Measurements from ENCODE around the gene PSENEN.

The PSENEN gene

DNA sequence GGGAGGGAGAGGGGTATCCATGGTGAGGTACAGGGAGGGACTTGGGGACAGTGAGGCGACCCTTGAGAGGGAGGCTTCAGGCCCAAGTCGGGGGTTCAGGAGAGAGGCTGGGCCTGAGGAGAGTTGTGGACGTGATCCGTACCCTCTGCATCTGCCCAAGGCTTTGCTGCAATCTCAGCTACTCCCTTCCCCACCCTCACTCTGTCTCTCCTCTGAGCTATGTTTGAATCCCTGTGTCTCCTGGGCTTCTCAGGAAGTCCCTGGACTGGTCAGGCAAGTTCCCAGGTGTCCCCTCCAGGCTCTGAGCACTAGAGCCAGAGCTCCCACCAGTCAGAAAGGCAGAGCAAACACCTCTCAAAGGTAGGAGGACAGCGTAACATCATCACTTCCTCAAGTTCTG, 4.7 kb downstream of the PSENEN start:
- DNase-seq (ENCODE audit: extremely low read depth in 1 of 2, low read depth in 1 of 2), result no peak

DNA sequence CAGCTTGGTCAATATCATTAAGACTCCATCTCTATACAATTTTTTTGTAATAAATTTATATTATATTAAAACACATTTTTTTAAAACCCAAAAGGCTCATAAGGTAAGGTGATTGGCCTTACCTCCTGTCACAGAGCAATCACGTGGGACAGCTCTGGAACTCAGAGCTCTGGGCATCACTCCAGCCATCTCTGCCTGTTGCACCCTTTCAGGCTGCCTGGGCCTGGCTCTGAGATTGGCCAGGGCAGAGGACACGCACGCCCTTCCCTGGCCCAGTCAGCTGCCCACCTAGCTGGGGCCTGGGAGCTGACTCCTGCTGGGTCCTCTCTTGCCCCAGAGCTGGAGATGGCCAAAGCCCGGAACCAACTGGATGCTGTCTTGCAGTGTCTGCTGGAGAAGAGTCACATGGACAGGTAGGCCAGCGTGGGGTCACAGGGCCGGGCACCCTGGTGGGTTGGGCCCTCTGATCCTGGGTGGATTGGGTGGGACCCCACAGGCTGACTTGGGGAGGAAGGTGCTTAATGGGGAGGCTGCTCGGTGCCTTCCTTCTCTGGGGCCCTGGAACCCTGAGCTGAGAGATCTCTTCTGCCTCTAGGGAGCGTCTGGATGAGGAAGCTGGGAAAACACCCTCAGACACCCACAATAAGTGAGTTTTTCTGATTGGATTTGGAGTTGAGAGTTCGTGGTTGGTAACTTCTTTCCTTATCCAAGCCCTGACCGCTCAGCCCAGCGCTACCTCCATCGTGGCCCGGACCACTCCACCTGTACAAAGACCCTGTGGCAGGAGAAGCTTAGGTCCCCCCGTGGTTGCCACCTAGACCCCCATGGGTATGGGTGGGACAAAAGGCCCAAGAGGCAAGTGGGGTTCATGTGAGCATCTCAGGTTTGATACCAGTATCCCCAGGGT, 6.6 kb downstream of the PSENEN start:
- no peak for DNase-seq (ENCODE audit: extremely low read depth in 1 of 2, low read depth in 1 of 2)

DNA sequence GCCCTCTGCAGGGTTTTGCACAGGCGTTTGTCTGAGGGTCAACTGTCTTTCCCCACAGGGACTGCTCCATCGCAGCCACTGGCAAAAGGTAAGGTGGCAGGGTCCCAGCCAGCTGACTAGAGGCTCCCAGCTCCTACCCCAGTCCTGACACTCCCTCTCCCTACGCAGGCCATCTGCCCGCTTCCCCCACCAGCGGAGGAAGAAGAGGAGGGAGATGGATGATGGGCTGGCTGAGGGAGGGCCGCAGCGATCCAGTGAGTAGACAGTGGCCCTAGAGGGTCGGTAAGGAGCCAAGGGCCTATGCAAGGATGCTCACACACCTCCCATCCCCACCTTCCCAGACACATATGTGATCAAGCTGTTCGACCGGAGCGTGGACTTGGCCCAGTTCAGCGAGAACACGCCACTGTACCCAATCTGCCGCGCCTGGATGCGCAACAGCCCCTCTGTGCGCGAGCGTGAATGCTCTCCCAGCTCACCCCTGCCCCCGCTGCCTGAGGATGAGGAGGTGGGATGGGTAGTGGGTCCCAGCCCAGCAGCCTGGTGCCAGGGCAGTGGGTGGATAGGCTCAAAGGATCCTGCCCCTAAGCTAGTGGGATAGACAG, 7.4 kb downstream of the PSENEN start:
- no peak for DNase-seq (ENCODE audit: extremely low read depth in 1 of 2, low read depth in 1 of 2)

DNA sequence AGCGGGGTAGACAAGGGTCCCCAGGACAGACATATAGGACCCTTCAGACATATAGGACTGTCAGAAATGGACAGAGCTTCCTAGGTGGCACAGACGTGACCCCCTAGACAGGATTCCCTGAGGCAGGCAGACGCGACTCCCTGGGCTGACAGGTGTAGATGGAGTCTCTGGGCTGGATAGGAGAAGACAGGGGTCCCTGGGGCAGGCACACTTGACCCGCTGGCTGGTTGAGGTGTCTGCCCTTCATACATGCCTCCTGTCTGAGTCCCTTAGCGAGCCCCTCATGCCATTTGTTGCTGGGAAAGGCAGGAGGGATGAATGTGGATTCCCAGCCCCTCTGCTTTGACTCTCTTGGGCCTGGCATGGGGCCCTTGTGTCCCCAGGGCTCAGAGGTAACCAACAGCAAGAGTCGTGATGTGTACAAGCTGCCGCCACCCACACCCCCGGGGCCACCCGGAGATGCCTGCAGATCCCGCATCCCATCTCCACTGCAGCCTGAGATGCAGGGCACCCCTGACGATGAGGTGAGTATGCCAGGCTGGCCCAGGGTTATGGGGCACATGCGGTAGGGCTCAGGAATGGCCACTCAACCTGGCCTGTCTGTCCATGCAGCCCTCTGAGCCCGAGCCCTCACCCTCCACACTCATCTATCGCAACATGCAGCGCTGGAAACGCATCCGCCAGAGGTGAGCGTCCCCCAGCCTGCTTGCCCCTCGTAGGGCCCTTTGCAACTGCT, 8.4 kb downstream of the PSENEN start:
- no peak for DNase-seq (ENCODE audit: extremely low read depth in 1 of 2, low read depth in 1 of 2)

DNA sequence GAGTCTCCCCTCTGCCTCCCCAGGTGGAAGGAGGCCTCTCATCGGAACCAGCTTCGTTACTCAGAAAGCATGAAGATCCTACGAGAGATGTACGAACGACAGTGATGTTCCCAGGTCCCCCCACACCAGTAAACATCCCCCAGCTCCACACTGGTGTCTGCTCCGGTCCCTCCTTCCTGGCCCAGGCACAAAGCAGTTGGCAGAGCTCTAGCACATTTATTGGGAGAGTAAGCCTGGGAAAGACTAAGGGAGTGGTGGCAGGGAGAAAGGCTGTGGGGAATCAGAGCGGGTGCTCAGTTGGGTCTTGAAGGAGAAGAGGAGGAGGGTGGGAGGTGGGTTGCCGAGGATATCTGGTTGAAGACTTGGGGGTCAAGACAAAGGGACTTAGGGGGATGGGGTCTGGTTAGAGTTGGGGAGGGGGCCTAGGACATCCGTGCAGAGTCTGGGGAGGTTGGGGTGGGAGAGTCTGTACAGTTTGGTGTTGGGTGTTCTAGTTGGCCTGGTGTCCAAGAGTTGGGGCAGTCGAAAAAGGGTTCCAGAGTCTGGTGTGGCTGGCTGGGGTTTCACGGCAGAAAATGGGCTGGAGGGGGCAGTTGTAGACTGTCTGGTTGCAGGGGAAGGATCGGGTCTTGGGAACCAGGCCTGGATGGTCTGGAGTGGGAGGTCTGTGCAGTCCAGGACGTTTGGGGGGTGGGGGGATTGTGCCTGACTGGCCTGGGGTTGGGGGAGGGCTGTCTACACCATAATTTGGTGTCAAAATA, 9.1 kb downstream of the PSENEN start:
- DNase-seq (ENCODE audit: extremely low read depth in 1 of 2, low read depth in 1 of 2), result no peak

DNA sequence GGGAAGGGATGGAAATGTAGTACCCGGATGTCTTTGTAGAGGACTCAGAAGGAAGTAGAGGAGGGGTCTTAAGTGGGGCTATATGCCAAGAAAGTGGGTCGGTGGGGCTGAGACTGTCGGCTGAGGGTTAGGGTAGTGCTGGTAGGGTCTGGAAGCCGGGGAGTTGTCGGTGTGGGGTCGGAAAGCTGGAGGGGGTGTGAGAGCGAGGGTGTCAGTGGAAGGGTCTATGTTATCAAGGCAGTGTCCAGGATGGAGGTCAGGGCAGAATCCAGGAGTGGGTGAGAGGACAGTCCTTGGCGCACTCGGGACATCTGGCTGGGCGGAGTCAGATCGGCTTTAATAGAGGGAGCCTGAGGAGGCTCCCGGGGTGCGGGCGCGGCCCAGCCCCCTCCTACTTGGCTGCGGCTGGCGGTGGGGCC, 9.7 kb downstream of the PSENEN start:
- DNase-seq (ENCODE audit: extremely low read depth in 1 of 2, low read depth in 1 of 2), result no peak

DNA sequence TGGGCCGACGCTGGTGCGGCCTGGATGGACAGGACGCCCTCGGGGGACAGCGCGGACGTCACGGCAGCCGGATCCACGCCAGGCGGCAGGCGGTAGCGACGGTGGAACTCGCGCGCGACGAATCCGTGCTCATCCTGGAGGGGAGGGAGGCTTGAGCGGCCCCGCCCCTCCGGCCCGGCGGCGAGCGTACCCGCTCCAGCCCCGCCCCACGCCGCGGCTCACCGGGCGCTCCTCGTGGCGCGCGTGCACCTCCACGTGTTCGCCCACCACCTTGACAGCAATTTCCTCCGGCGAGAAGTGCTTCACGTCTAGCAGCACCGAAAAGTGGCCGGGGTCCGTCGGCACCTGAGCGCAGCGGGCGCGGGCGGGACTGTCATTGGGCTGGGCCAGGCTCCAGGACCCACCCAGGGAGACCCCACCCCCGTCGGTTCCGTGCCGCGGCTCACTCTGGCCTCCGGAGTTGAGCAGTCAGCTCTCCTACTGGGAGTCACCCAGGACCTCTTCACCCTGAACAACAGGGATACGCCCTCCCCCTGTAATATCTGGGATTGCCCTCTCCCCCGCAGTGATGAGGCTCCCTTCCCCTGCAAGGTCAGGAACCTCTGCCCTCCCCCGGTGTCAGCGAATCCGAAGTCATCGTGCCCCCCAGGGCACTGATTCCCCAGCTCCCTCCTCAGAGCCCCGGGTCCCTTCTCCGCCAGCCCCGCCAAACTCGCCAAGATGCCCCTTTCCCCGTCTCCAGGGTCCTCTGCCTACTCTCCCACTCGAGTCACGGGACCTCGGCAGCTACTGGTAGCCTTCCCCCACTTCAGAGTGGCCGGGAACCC, 10.3 kb downstream of the PSENEN start:
- DNase-seq (ENCODE audit: extremely low read depth in 1 of 2, low read depth in 1 of 2), result no peak

DNA sequence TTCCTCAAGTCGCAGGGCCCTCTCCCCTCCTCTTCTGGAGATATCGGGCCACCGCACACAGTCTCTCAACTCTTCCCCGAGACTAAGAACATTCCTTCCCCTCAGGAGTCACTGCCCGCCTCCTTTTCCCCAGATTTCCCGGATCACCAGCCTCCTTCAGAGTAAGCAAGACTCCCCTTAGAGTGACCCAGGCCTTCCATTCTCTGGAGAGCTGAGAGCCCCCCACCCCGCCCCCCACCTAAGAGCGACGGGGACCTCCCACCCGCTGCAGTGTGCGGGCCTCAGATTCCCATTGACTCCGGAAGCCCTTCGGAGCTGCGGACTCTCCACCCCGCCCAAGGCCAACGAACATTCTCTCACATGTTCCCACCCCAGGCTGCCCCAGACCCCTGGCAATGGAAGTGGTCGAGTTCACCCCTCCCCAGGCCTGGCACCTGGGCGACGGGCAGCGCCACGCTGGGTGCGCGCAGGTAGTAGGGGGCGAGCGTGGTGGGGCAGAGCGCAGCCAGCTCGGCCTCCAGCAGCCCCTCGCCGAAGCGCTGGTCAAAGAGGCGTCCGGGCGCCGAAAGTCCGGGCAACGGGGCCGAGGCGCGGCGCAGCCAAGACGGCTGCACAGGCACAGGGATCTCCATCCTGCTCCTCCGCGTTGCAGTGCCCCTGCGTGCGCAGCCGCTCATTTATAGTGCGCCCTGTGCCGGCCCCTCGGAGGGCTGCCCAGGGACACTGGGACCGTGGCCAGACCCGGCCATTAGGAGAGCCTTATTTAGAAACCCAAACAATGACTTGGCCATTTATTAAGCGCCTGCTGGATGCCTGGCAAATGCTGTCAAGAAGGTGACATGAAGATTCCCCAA, 11.2 kb downstream of the PSENEN start, which contains the start of gene HSPB6:
Gene HSPB6, minus strand, starts transcription at position 653 of the 854 bp plus-strand sequence. Its CDS starts 21 bp downstream, at position 632.
- DNase-seq (ENCODE audit: extremely low read depth in 1 of 2, low read depth in 1 of 2), result no peak

DNA sequence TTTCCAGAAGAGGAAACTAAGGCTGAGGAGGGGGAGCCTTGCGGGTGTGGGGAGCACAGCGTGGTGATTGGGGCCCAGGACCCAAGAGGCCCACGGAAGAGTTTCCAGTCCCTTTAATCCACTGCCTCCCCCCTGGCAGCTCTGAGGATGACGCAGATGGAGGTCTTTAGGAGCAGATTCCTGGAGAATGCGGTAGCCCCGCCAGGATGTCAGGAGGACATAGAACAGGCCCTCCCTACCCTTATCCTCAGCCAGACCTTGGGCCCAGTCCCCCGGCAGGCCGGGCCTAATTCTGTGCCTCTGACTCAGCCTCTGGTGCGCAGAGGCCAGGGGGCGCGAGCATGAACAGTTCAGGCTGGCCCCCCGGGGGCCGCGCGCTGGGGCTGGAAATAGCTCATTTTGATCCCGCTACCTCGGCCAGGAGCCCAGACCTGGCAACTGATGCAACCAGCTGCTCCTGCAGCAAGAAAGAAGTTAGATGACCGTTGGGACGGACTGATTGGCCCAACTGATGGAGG, 11.8 kb downstream of the PSENEN start:
- no peak for DNase-seq (ENCODE audit: extremely low read depth in 1 of 2, low read depth in 1 of 2)

DNA sequence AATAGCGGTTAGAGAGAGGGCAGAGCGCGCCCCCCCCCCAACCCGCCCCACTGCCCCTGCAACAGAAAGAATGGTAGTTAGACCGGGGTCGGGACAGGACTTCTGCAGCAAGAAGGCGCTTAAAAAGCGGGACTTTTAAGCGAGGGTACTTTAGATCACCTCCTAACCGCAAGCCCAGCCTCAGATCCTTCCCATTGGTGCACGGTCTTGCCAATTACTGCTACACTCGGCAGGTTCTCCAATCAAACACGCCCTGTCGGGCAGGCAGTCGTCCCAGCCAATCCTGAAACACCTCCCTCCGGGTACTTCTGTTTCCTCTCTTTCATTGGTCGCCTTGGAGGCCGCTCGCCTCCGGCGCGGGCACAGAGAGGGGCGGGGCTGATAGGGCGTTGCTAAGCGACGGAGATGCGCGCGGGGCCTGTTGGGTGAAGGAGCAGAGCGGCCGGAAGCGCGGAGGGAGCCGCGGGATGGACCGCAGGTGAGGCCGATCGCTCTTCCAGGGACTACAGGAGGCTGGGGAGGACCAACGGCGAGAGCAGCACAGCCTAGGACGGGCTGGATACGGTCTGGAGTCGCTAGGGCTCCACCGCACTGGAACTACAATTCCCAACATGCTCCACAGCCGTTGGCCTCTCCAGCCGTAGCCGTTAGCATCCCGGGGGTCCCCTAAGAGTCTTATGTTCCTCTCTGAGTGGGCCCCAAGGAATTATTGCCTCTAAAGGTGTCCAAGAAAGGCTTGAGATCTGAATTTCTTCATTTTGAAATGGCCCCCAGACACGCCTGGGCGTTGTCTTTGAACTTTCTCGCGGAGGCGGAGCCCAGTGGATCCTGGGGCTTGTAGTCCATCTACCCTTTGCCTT, 12.5 kb downstream of the PSENEN start, which contains the start of gene PROSER3:
Gene PROSER3, plus strand, starts transcription at position 428 of the 860 bp plus-strand sequence. Its CDS starts 40 bp downstream, at position 468.
- peak; percentile 97 to 99 for DNase-seq (ENCODE audit: extremely low read depth in 1 of 2, low read depth in 1 of 2)

DNA sequence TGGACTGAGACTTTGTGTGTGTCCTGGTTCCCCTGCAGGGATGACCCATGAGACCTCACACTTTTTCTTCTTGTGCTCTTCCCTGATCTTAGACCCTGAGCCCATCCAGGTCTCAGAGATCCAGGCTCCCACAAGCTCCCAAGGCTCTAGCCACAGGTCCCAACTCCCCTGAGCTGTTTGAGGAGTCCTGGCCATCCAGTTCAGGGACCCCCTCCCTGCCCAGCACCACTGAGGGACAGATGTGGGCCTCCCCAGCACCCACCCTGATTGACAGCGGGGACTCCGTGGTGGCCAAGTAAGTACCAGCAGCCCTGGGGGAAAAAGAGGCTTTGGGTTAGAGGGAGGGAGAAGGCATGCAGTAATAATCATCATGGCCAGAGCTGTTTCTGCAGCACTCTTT, 14.2 kb downstream of the PSENEN start:
- DNase-seq (ENCODE audit: extremely low read depth in 1 of 2, low read depth in 1 of 2), result no peak

DNA sequence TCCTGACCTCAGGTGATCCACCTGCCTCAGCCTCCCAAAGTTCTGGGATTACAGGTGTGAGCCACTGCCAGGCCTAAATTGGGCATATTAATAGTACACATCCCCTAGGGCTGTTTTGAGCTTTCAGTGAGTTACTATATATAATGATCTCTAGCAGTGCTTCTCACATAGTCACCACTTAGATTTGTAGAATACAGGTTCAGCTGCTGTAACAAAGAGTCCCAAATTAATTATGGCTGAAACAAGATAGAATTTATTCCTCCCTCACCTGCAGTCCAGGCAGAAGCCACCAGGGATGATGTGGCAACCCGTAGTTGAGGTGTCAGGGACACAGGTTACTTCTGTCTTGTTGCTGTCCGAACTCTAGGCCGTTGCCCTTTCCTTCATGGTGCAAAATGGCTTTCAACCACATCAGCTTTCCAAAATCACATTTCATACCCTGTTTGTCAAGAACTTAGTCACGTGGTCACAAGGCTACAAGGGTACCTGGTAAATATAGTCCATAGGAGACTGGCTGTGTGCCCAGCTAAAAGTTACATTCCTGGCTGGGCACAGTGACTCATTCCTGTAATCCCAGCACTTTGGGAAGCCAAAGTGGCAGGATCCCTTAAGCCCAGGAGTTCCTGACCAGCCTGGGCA, 15.4 kb downstream of the PSENEN start:
- DNase-seq (ENCODE audit: extremely low read depth in 1 of 2, low read depth in 1 of 2), result no peak

DNA sequence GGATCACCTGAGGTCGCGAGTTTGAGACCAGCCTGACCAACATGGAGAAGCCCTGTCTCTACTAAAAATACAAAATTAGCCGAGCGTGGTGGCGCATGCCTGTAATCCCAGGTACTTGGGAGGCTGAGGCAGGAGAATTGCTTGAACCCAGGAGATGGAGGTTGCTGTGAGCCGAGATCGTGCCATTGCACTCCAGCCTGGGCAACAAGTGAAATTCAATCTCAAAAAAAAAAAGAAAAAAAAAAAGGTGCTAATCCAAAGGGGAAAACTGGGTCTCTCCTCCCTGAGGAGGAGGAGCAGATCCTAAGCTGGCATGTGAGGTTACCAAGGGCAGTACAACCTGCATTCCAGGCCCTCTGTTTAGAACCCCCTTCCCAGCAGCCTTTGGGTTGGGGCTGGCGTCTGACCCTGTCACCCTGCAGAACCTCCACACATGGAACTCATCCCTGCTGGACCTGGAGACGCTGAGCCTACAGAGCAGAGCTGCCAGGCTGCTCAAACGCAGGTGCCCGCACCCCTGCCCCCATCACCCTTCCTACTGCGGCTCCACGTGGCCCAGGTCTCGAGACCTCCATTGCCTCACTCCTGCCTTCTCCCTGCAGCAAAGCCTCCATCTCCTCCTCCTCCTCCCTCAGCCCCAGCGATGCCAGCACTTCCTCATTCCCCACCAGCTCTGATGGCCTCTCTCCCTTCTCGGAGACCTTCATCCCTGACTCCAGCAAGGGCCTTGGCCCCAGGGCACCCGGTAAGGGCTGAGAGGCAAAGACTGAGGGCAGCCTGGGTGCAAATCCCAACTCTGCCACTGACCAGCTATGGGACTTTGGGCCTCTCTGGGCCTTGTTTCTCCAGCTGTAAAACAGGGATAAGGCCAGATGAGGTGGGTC, 19.2 kb downstream of the PSENEN start:
- no peak for DNase-seq (ENCODE audit: extremely low read depth in 1 of 2, low read depth in 1 of 2)

DNA sequence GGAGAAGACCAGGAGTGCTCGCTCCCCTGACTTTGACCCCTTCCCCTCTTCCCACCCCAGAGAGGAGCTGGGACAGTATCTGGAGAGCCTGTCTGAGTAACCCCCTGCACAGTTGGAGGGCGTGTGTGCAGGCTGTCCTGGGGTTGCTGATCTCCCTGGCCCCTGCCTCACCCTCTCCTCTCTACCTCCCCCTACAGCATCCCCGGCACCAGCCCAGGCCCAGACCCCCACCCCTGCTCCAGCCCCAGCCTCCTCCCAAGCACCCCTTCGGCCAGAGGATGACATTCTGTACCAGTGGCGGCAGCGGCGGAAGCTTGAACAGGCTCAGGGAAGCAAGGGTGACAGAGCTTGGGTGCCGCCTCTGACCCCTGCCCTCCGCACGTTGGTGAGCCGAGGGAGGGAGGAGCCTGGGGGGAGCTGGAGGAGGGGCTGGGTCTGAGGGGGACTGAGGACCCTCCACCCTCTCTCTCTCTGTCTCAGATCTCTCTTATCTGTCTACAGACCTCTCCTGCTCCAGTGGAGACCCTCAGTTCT, 21.2 kb downstream of the PSENEN start:
- no peak for DNase-seq (ENCODE audit: extremely low read depth in 1 of 2, low read depth in 1 of 2)

DNA sequence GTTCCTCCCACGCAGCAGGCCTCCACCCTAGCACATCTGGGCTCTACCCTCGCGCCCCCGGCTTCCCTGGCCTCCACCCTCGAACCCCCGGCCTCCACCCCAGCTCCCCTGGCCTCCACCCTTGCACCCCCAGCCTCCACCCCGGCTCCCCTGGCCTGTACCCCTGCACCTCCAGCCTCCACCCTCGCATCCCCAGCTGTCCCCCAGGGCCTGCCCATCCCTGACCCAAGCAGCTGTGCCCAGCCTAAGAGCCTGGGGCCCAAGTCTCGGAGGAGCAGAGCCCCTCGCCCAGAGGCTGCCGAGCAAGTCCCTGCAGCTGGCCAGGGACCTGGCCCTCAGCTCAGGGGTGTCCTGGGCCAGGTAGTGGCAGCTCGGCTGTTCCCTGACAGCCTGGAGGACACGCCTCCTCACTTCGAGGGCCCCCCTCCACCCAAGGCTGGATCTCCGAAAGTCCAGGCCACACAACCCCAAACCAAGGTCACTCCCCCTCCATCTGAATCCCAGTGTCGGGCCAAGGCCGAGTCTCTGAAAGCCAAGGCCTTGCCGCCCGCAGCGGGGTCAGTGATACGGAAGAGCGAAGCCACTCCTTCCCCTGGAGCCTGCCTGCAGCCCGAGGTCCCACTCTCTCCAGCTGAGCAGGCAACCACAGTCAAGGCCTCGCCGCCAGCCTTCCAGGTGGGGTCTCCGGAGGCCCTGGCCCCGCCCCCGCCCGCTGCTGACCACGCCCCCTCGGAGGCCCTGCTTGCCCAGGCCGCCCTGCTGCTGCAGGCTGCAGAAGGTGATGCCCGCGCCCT, 22.0 kb downstream of the PSENEN start:
- DNase-seq (ENCODE audit: extremely low read depth in 1 of 2, low read depth in 1 of 2), result no peak
